Hepatocyte (in vitro differentiated cells): ENCODE results near the gene DGAT2.

ENCODE experiments used
- EZH2 ChIP-seq: fragments of 200-600 bp; sonication (generic); IDR thresholded peaks from 2 replicates; pipeline ENCODE4 v1.6.1; 2016; ENCODE audit warnings: antibody characterized with exemption, mild to moderate bottlenecking, borderline replicate concordance
- TF ChIP-seq, protein P1 (sequence below): fragments of 200-600 bp; sonication (generic); IDR thresholded peaks from 2 replicates; pipeline ENCODE4 v1.5.1; 2016; ENCODE audit warnings: antibody characterized with exemption, mild to moderate bottlenecking; ENCODE audit not compliant: poor library complexity

DNA sequence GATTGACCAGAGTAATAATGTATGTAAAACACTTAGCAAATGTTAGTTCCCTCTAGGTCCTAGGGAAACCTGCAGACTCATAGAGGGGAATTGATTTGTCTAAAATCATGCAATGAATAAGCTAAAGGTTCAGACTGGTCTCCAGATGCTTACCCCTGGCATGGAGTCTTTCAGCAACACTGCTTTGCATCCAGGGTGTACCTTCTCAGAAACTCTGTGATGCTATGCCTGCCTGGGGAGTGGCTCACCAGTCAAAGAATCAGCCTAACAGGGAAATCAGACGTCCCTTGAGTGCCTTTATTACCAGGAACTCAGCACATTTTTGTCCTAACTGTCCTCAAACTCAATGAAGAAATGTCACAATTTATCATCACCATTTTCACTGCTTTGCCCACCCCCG, 40.5 kb downstream of the DGAT2 start:
- TF ChIP-seq, protein P1, sequence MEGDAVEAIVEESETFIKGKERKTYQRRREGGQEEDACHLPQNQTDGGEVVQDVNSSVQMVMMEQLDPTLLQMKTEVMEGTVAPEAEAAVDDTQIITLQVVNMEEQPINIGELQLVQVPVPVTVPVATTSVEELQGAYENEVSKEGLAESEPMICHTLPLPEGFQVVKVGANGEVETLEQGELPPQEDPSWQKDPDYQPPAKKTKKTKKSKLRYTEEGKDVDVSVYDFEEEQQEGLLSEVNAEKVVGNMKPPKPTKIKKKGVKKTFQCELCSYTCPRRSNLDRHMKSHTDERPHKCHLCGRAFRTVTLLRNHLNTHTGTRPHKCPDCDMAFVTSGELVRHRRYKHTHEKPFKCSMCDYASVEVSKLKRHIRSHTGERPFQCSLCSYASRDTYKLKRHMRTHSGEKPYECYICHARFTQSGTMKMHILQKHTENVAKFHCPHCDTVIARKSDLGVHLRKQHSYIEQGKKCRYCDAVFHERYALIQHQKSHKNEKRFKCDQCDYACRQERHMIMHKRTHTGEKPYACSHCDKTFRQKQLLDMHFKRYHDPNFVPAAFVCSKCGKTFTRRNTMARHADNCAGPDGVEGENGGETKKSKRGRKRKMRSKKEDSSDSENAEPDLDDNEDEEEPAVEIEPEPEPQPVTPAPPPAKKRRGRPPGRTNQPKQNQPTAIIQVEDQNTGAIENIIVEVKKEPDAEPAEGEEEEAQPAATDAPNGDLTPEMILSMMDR = no peak
- TF ChIP-seq EZH2 = no peak
